ENCODE results near the gene BEGAIN. TPM values are rescaled to one million over a fixed set of nuclear protein-coding genes. Genes with fewer than 3 reads are reported as not detected.

BEGAIN gene
- total RNA-seq, 1 experiment from 2014 or later, result 7.0 TPM

GRCh38 chr14:100562751-100563150 lies 24.5 kb downstream of the BEGAIN start:
- no peaks in the 10 kb centered on the region for H3K4me1 Mint-ChIP-seq (ENCODE audit: insufficient read depth, unreplicated experiment)
- DNase-seq (ENCODE audit: unreplicated experiment), result no peak
- intact Hi-C loops (cut with micrococcal nuclease), result no loop called here
- H3K4me3 Mint-ChIP-seq (ENCODE audit: unreplicated experiment), result no peak overlapping the region
- H3K27me3 Mint-ChIP-seq (ENCODE audit: insufficient read depth, unreplicated experiment), result no peaks in the 10 kb centered on the region
- ChIA-PET POLR2A (no interaction called here), CTCF (no interaction called here)
- H3K27ac Mint-ChIP-seq (ENCODE audit: low read depth, unreplicated experiment), result no peak overlapping the region
- no TSS peak for BruUV-seq (replicated peaks)
- TF ChIP-seq, protein P1, sequence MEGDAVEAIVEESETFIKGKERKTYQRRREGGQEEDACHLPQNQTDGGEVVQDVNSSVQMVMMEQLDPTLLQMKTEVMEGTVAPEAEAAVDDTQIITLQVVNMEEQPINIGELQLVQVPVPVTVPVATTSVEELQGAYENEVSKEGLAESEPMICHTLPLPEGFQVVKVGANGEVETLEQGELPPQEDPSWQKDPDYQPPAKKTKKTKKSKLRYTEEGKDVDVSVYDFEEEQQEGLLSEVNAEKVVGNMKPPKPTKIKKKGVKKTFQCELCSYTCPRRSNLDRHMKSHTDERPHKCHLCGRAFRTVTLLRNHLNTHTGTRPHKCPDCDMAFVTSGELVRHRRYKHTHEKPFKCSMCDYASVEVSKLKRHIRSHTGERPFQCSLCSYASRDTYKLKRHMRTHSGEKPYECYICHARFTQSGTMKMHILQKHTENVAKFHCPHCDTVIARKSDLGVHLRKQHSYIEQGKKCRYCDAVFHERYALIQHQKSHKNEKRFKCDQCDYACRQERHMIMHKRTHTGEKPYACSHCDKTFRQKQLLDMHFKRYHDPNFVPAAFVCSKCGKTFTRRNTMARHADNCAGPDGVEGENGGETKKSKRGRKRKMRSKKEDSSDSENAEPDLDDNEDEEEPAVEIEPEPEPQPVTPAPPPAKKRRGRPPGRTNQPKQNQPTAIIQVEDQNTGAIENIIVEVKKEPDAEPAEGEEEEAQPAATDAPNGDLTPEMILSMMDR (IDR thresholded peaks at IDR 0.05; ENCODE audit: unreplicated experiment), result no peak
- no peaks in the 10 kb centered on the region for H3K36me3 Mint-ChIP-seq (ENCODE audit: insufficient read depth, unreplicated experiment)
- no peaks in the 10 kb centered on the region for H3K9me3 Mint-ChIP-seq (ENCODE audit: unreplicated experiment)

DNA sequence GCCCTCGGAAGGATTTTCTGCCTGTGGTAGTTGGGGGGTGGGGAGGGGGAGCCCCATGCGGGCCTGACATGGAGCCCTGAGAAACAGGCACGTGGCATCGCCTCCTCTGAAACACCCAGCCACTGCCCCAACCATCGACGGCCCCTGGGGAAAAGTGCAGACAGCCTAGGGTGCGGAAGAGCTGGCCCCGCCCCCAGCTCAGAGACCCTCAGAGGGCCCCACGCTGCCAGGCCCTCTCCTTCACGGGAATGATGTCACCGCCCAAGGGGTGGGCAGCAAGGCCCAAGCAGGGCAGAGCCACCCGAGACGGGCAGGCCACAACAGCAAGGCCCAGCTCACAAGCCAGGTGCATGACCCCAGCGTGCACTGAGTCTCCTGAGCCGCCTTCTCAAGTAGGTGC lies 26.2 kb downstream of the BEGAIN start:
- TF ChIP-seq, protein P1 (IDR thresholded peaks at IDR 0.05; ENCODE audit: unreplicated experiment), result no peak
- Mint-ChIP-seq H3K4me1 (ENCODE audit: insufficient read depth, unreplicated experiment) (no peaks in the 10 kb centered on the region), H3K27ac (ENCODE audit: low read depth, unreplicated experiment) (no peak overlapping the region), H3K27me3 (ENCODE audit: insufficient read depth, unreplicated experiment) (no peaks in the 10 kb centered on the region), H3K36me3 (ENCODE audit: insufficient read depth, unreplicated experiment) (no peaks in the 10 kb centered on the region), H3K9me3 (ENCODE audit: unreplicated experiment) (no peaks in the 10 kb centered on the region), H3K4me3 (ENCODE audit: unreplicated experiment) (no peak overlapping the region)
- ChIA-PET CTCF (no interaction called here), POLR2A (no interaction called here)
- intact Hi-C loops (cut with micrococcal nuclease), result no loop called here
- BruUV-seq (replicated peaks), result no TSS peak
- no peak for DNase-seq (ENCODE audit: unreplicated experiment)

DNA sequence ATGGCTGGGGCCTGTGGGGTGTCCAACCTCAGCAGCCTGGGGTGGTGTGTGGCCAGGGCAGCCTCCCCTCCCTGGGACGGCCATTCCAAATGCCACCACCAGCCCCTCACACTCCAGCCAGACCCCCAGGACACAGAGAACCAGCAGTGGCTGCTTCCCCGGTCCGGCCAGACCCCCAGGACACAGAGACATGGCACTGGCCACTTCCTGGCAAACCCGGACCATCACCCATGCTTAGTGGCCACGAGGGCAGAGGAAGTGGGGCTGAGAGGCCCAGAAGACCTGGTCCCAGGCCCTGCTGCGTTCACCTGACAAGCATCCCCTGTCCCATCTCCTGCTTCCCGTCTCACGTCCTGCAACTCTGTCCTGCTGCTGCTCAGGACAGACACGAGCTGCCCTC lies 26.7 kb downstream of the BEGAIN start:
- Mint-ChIP-seq H3K27me3 (ENCODE audit: insufficient read depth, unreplicated experiment) (no peaks in the 10 kb centered on the region), H3K4me3 (ENCODE audit: unreplicated experiment) (no peak overlapping the region), H3K4me1 (ENCODE audit: insufficient read depth, unreplicated experiment) (no peaks in the 10 kb centered on the region), H3K9me3 (ENCODE audit: unreplicated experiment) (no peaks in the 10 kb centered on the region), H3K36me3 (ENCODE audit: insufficient read depth, unreplicated experiment) (no peaks in the 10 kb centered on the region), H3K27ac (ENCODE audit: low read depth, unreplicated experiment) (no peak overlapping the region)
- BruUV-seq (replicated peaks), result no TSS peak
- CTCF ChIA-PET, result no interaction called here
- TF ChIP-seq, protein P1 (IDR thresholded peaks at IDR 0.05; ENCODE audit: unreplicated experiment), result no peak
- no peak for DNase-seq (ENCODE audit: unreplicated experiment)
- intact Hi-C loops (cut with micrococcal nuclease), result no loop called here
- POLR2A ChIA-PET, result interaction anchor here (0.6 kb wide), 1 partner anchor 662 kb away, joined by 3 read pairs; no protein-coding TSS in a partner anchor

DNA sequence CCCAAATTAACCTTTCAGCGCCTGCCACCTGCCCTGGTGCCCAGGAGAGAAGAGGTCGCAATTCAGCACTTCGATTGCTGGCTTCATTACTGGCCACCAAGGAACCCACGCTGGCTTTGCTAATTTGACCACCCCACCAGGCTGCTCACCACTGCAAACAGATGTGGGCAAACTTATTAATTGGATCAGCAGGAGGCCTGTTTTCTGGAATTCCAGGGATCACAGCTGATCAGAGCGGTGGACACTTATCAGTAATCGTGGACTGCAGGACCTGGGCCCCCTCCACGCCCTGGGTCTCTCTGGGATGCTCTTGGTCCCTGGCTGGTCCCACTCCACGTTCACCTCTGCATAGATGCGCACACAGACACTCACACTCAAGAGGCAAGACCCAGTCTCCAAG lies 27.8 kb downstream of the BEGAIN start:
- TF ChIP-seq, protein P1 (IDR thresholded peaks at IDR 0.05; ENCODE audit: unreplicated experiment), result no peak
- no peak for DNase-seq (ENCODE audit: unreplicated experiment)
- BruUV-seq (replicated peaks), result no TSS peak
- Mint-ChIP-seq H3K4me1 (ENCODE audit: insufficient read depth, unreplicated experiment) (peaks cover 4% of the 10 kb centered on the region), H3K4me3 (ENCODE audit: unreplicated experiment) (no peak overlapping the region), H3K9me3 (ENCODE audit: unreplicated experiment) (no peaks in the 10 kb centered on the region), H3K27ac (ENCODE audit: low read depth, unreplicated experiment) (no peak overlapping the region), H3K27me3 (ENCODE audit: insufficient read depth, unreplicated experiment) (no peaks in the 10 kb centered on the region), H3K36me3 (ENCODE audit: insufficient read depth, unreplicated experiment) (no peaks in the 10 kb centered on the region)
- ChIA-PET CTCF (interaction anchor here (0.6 kb wide), 1 partner anchor 1110 kb away, joined by 3 read pairs; no protein-coding TSS in a partner anchor), POLR2A (interaction anchor here (0.6 kb wide), 1 partner anchor 68 kb away, joined by 3 read pairs; no protein-coding TSS in a partner anchor)
- intact Hi-C loops (cut with micrococcal nuclease), result no loop called here
